ENCODE results near the gene GAB4. TPM values are rescaled to one million over a fixed set of nuclear protein-coding genes. Genes with fewer than 3 reads are reported as not detected.

The GAB4 gene, protein sequence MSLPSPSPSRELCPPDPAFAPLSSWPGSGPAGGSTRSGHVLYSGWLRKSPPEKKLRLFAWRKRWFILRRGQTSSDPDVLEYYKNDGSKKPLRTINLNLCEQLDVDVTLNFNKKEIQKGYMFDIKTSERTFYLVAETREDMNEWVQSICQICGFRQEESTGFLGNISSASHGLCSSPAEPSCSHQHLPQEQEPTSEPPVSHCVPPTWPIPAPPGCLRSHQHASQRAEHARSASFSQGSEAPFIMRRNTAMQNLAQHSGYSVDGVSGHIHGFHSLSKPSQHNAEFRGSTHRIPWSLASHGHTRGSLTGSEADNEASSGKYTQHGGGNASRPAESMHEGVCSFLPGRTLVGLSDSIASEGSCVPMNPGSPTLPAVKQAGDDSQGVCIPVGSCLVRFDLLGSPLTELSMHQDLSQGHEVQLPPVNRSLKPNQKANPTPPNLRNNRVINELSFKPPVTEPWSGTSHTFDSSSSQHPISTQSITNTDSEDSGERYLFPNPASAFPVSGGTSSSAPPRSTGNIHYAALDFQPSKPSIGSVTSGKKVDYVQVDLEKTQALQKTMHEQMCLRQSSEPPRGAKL
- not detected in 5 replicates for total RNA-seq (2022; extraction: Qiagen RNA extraction; ENCODE audit: low read depth)

DNA sequence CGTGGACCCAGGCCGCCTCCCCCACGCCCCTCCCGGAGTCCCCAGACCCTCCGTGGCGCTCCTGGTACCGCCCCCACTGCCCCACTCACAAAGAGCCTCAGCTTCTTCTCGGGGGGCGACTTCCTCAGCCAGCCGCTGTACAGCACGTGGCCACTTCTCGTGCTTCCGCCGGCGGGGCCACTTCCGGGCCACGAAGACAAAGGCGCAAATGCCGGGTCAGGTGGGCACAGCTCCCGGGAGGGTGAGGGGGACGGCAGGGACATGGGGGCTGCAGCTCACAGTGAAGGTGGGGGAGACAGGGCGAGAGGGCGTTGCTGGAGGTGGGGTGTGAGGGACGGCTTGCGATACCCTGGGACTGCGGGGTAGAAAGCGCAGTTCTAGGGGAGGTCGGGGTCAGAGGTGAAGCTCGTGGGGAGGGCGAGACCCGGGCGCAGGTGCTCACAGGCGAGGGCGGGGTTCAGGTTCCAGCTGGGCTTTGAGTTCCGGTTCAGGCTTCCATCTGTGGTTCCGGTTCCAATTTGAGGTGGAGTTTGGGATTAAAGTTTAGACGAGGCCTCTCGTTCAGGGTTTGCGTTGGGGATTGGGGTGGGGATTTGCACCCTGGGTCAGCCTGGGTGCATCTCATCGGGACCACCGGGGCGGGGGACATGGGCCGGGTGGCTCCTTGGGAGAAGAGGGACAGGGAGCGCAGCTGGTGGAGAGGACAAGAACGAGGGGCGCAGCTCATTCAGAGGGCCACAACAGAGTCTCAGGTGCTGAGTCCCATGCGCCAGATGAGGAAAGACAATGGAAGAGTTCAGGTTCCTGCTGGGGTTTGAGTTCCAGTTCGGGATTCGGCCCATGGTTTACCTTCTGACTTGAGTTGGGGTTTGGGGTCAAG, at the start of gene GAB4:
TSS of gene GAB4 (minus strand) at position 371 of the 880 bp plus-strand sequence. CDS start at position 263, 108 bp downstream.

Other genes starting within 250 kb of the GAB4 start
- gene XKR3, start 182.8 kb downstream of the GAB4 start, total RNA-seq (2022; extraction: Qiagen RNA extraction; ENCODE audit: low read depth) = not detected in 5 replicates
- 5.6 to 9.3 TPM (median 7.8 TPM) in 5 replicates for gene IL17RA, start 76.8 kb upstream of the GAB4 start, total RNA-seq (2022; extraction: Qiagen RNA extraction; ENCODE audit: low read depth)
- 0.10 to 0.19 TPM (median 0.15 TPM) in 5 replicates for gene TMEM121B, start 113.1 kb upstream of the GAB4 start, total RNA-seq (2022; extraction: Qiagen RNA extraction; ENCODE audit: low read depth)
- 40.2 to 46.8 TPM (median 46.5 TPM) in 5 replicates for gene HDHD5, start 151.1 kb upstream of the GAB4 start, total RNA-seq (2022; extraction: Qiagen RNA extraction; ENCODE audit: low read depth)
- 0.06 TPM in 1 of 5 replicates, not detected in the others for gene ADA2, start 211.2 kb upstream of the GAB4 start, total RNA-seq (2022; extraction: Qiagen RNA extraction; ENCODE audit: low read depth)

Measured in A549 treated with GW870086 at 1 μM for 4 hours (cell line).